Measurements from ENCODE around the gene SUGCT. TPM values are rescaled to one million over a fixed set of nuclear protein-coding genes. Genes with fewer than 3 reads are reported as not detected.

The SUGCT gene
- total and polyA plus RNA-seq, 5 donors = 5.7 to 10.3 (median 6.1) TPM

- intact Hi-C loops (cut with DNase I) = no loop called here
- no peaks in the 10 kb centered on the region for H3K27me3 ChIP-seq (ENCODE audit: control insufficient read depth, insufficient read depth)
- no peaks in the 10 kb centered on the region for H3K4me1 ChIP-seq (ENCODE audit: control insufficient read depth, insufficient read depth, low read length)
- no peak overlapping the region for H3K4me3 ChIP-seq (ENCODE audit: low read length)
- H3K9me3 ChIP-seq (ENCODE audit: control insufficient read depth, low read length) = no peaks in the 10 kb centered on the region
- WGBS = 92% methylated on average over 4 of the region's 4 CpGs
- H3K27ac ChIP-seq (ENCODE audit: low read length) = no peak overlapping the region
- DNase-seq (no peak), ATAC-seq (no peak)
These were observed 446.0 kb downstream of the SUGCT start for GRCh38 chr7:40580776-40581175.

- Histone ChIP-seq H3K4me1 (ENCODE audit: control insufficient read depth, insufficient read depth, low read length) (no peaks in the 10 kb centered on the region), H3K27ac (ENCODE audit: low read length) (no peak overlapping the region), H3K9me3 (ENCODE audit: control insufficient read depth, low read length) (no peaks in the 10 kb centered on the region), H3K4me3 (ENCODE audit: low read length) (no peak overlapping the region), H3K27me3 (ENCODE audit: control insufficient read depth, insufficient read depth) (no peaks in the 10 kb centered on the region)
- 85% methylated on average over 5 of the region's 5 CpGs for WGBS
- ATAC-seq = no peak
- no peak for DNase-seq
- intact Hi-C loops (cut with DNase I) = no loop called here
These were observed 447.7 kb downstream of the SUGCT start for GRCh38 chr7:40582539-40582938.

GRCh38 chr7:40583667-40584444 is 449.1 kb downstream of the SUGCT start:
- 41% methylated on average over 5 of the region's 5 CpGs for WGBS
- DNase-seq (no peak), ATAC-seq (no peak)
- H3K4me1 ChIP-seq (ENCODE audit: control insufficient read depth, insufficient read depth, low read length) = no peaks in the 10 kb centered on the region
- no peaks in the 10 kb centered on the region for H3K9me3 ChIP-seq (ENCODE audit: control insufficient read depth, low read length)
- H3K4me3 ChIP-seq (ENCODE audit: low read length) = no peak overlapping the region
- H3K27me3 ChIP-seq (ENCODE audit: control insufficient read depth, insufficient read depth) = no peaks in the 10 kb centered on the region
- intact Hi-C loops (cut with DNase I) = no loop called here
- no peak overlapping the region for H3K27ac ChIP-seq (ENCODE audit: low read length)

- intact Hi-C loops (cut with DNase I) = no loop called here
- ATAC-seq (no peak), DNase-seq (no peak)
- Histone ChIP-seq H3K27ac (ENCODE audit: low read length) (no peak overlapping the region), H3K4me1 (ENCODE audit: control insufficient read depth, insufficient read depth, low read length) (no peaks in the 10 kb centered on the region), H3K9me3 (ENCODE audit: control insufficient read depth, low read length) (no peaks in the 10 kb centered on the region), H3K27me3 (ENCODE audit: control insufficient read depth, insufficient read depth) (no peaks in the 10 kb centered on the region), H3K4me3 (ENCODE audit: low read length) (no peak overlapping the region)
- WGBS = 85% methylated on average over 4 of the region's 4 CpGs
These were observed 450.0 kb downstream of the SUGCT start for GRCh38 chr7:40584667-40585433.

GRCh38 chr7:40586197-40586596 is 451.4 kb downstream of the SUGCT start:
- H3K27me3 ChIP-seq (ENCODE audit: control insufficient read depth, insufficient read depth) = no peaks in the 10 kb centered on the region
- ATAC-seq (no peak), DNase-seq (no peak)
- no peak overlapping the region for H3K27ac ChIP-seq (ENCODE audit: low read length)
- 81% methylated on average over 1 of the region's 1 CpG for WGBS
- intact Hi-C loops (cut with DNase I) = no loop called here
- no peaks in the 10 kb centered on the region for H3K9me3 ChIP-seq (ENCODE audit: control insufficient read depth, low read length)
- no peaks in the 10 kb centered on the region for H3K4me1 ChIP-seq (ENCODE audit: control insufficient read depth, insufficient read depth, low read length)
- H3K4me3 ChIP-seq (ENCODE audit: low read length) = no peak overlapping the region

- Histone ChIP-seq H3K4me3 (ENCODE audit: low read length) (no peak overlapping the region), H3K27ac (ENCODE audit: low read length) (no peak overlapping the region), H3K9me3 (ENCODE audit: control insufficient read depth, low read length) (no peaks in the 10 kb centered on the region), H3K4me1 (ENCODE audit: control insufficient read depth, insufficient read depth, low read length) (no peaks in the 10 kb centered on the region), H3K27me3 (ENCODE audit: control insufficient read depth, insufficient read depth) (no peaks in the 10 kb centered on the region)
- ATAC-seq = no peak
- intact Hi-C loops (cut with DNase I) = no loop called here
- no peak for DNase-seq
These were observed 452.6 kb downstream of the SUGCT start for GRCh38 chr7:40587419-40587818.

GRCh38 chr7:40595129-40595528 is 460.3 kb downstream of the SUGCT start:
- Histone ChIP-seq H3K27me3 (ENCODE audit: control insufficient read depth, insufficient read depth) (no peaks in the 10 kb centered on the region), H3K4me1 (ENCODE audit: control insufficient read depth, insufficient read depth, low read length) (no peaks in the 10 kb centered on the region), H3K9me3 (ENCODE audit: control insufficient read depth, low read length) (no peaks in the 10 kb centered on the region), H3K27ac (ENCODE audit: low read length) (no peak overlapping the region), H3K4me3 (ENCODE audit: low read length) (no peak overlapping the region)
- intact Hi-C loops (cut with DNase I) = no loop called here
- DNase-seq (no peak), ATAC-seq (no peak)
- 67% methylated on average over 6 of the region's 6 CpGs for WGBS

- Histone ChIP-seq H3K4me1 (ENCODE audit: control insufficient read depth, insufficient read depth, low read length) (no peaks in the 10 kb centered on the region), H3K27ac (ENCODE audit: low read length) (no peak overlapping the region), H3K4me3 (ENCODE audit: low read length) (no peak overlapping the region), H3K27me3 (ENCODE audit: control insufficient read depth, insufficient read depth) (no peaks in the 10 kb centered on the region), H3K9me3 (ENCODE audit: control insufficient read depth, low read length) (no peaks in the 10 kb centered on the region)
- ATAC-seq (no peak), DNase-seq (no peak)
- intact Hi-C loops (cut with DNase I) = no loop called here
- 85% methylated on average over 2 of the region's 2 CpGs for WGBS
These were observed 461.0 kb downstream of the SUGCT start for GRCh38 chr7:40595832-40596231.

- Histone ChIP-seq H3K9me3 (ENCODE audit: control insufficient read depth, low read length) (no peaks in the 10 kb centered on the region), H3K27ac (ENCODE audit: low read length) (no peak overlapping the region), H3K27me3 (ENCODE audit: control insufficient read depth, insufficient read depth) (no peaks in the 10 kb centered on the region), H3K4me1 (ENCODE audit: control insufficient read depth, insufficient read depth, low read length) (no peaks in the 10 kb centered on the region), H3K4me3 (ENCODE audit: low read length) (no peak overlapping the region)
- DNase-seq (no peak), ATAC-seq (no peak)
- intact Hi-C loops (cut with DNase I) = no loop called here
These were observed 462.7 kb downstream of the SUGCT start for GRCh38 chr7:40597517-40597916.

GRCh38 chr7:40598915-40599314 is 464.1 kb downstream of the SUGCT start:
- 76% methylated on average over 7 of the region's 7 CpGs for WGBS
- intact Hi-C loops (cut with DNase I) = no loop called here
- DNase-seq (no peak), ATAC-seq (no peak)
- H3K27ac ChIP-seq (ENCODE audit: low read length) = no peak overlapping the region
- no peak overlapping the region for H3K4me3 ChIP-seq (ENCODE audit: low read length)
- no peaks in the 10 kb centered on the region for H3K27me3 ChIP-seq (ENCODE audit: control insufficient read depth, insufficient read depth)
- no peaks in the 10 kb centered on the region for H3K9me3 ChIP-seq (ENCODE audit: control insufficient read depth, low read length)
- H3K4me1 ChIP-seq (ENCODE audit: control insufficient read depth, insufficient read depth, low read length) = no peaks in the 10 kb centered on the region

GRCh38 chr7:40599836-40600235 is 465.0 kb downstream of the SUGCT start:
- intact Hi-C loops (cut with DNase I) = loop anchor here in 2 of 4 donors (10.0 kb wide), 2 partner anchors 265 to 275 kb away; no protein-coding TSS in a partner anchor
- Histone ChIP-seq H3K4me1 (ENCODE audit: control insufficient read depth, insufficient read depth, low read length) (no peaks in the 10 kb centered on the region), H3K9me3 (ENCODE audit: control insufficient read depth, low read length) (no peaks in the 10 kb centered on the region), H3K4me3 (ENCODE audit: low read length) (no peak overlapping the region), H3K27me3 (ENCODE audit: control insufficient read depth, insufficient read depth) (no peaks in the 10 kb centered on the region), H3K27ac (ENCODE audit: low read length) (no peak overlapping the region)
- no peak for ATAC-seq
- no peak for DNase-seq
- WGBS = 88% methylated on average over 5 of the region's 5 CpGs
